ENCODE results near the gene ZIC1. TPM values are rescaled to one million over a fixed set of nuclear protein-coding genes. Genes with fewer than 3 reads are reported as not detected.

ZIC1 gene
- total and polyA plus RNA-seq, 2 donors (not counting 1 experiment from before 2014, with no cell fraction given), result not detected

DNA sequence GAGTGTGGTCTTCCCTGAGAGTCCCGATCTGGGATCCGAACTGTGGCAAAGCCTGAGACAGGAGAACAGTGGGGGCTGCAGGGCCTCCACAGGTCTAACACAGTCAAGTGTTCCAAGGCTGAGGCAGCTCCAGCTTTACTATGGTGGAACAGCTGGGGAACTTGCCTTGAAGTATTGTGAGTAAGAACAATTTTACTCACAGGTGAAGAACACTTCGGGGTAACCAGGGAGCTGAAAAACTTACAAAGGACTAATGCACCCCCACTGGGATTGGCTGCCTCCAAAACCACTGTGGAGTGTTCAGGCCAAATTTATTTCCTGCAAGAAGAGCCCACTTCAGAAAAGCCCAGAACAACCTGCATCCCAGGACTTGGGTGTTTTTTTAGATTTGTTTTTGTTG lies 28.2 kb upstream of the ZIC1 start:
- H3K27me3 ChIP-seq (replicated peaks in 1 of 4; ENCODE audit: control extremely low read depth in 1 of 4, control insufficient read depth in 3 of 4, insufficient read depth in 4 of 4, low read length in 3 of 4), result peaks cover 0 to 49% (median 27%) of the 10 kb centered on the region in 4 experiments
- WGBS (ENCODE audit: insufficient coverage), result 9% methylated on average over 2 of the region's 3 CpGs
- H2AFZ ChIP-seq (ENCODE audit: insufficient read depth, low read depth, low read length, poor library complexity, severe bottlenecking), result no peak overlapping the region
- H3K4me1 ChIP-seq (ENCODE audit: control insufficient read depth in 2 of 2, insufficient read depth in 2 of 2, low read length in 2 of 2), result no peaks in the 10 kb centered on the region
- no peak for TF ChIP-seq EZH2 (IDR thresholded peaks at IDR 0.05; ENCODE audit: borderline replicate concordance, insufficient read depth, low read depth, low read length, poor library complexity, severe bottlenecking)
- no peak for TF ChIP-seq CTCF (IDR thresholded peaks at IDR 0.05)
- no peaks in the 10 kb centered on the region for H3K79me2 ChIP-seq (ENCODE audit: control insufficient read depth, insufficient read depth, low read length)
- POLR2A ChIA-PET, result no interaction called here
- H3K4me3 Mint-ChIP-seq, result no peak overlapping the region
- no peaks in the 10 kb centered on the region for H3K4me1 Mint-ChIP-seq
- peaks cover 80% of the 10 kb centered on the region for H3K27me3 Mint-ChIP-seq
- H4K20me1 ChIP-seq (ENCODE audit: control insufficient read depth, insufficient read depth, low read length, poor library complexity, severe bottlenecking), result no peaks in the 10 kb centered on the region
- ATAC-seq (ENCODE audit: low read depth) (no peak), DNase-seq (no peak)
- intact Hi-C loops (cut with micrococcal nuclease), result no loop called here
- H3K4me2 ChIP-seq (replicated peaks; ENCODE audit: low read depth, low read length, poor library complexity, severe bottlenecking), result no peak overlapping the region
- no peak overlapping the region for H3K9ac ChIP-seq (ENCODE audit: low read length)
- H3K27ac ChIP-seq (ENCODE audit: low read length in 2 of 2), result no peak overlapping the region
- CTCF ChIA-PET, result no interaction called here
- no peak overlapping the region for H3K27ac Mint-ChIP-seq
- no peaks in the 10 kb centered on the region for H3K36me3 ChIP-seq (replicated peaks in 1 of 2; ENCODE audit: control extremely low read depth in 1 of 2, control insufficient read depth in 1 of 2, extremely low read depth in 1 of 2, insufficient read depth in 2 of 2, low read length in 1 of 2)
- peaks cover 0 to 34% (median 0%) of the 10 kb centered on the region in 3 donors for H3K9me3 ChIP-seq (ENCODE audit: control extremely low read depth in 1 of 3, control insufficient read depth in 2 of 3, insufficient read depth in 1 of 3, low read length in 2 of 3)
- no peak overlapping the region for H3K4me3 ChIP-seq (ENCODE audit: control extremely low read depth in 1 of 5, extremely low read depth in 1 of 5, insufficient read depth in 1 of 5, low read depth in 2 of 5, low read length in 4 of 5)
- no peaks in the 10 kb centered on the region for H3K9me3 Mint-ChIP-seq (ENCODE audit: insufficient read depth)

- Histone ChIP-seq H3K9me3 (ENCODE audit: control extremely low read depth in 1 of 3, control insufficient read depth in 2 of 3, insufficient read depth in 1 of 3, low read length in 2 of 3) (peaks cover 0 to 34% (median 0%) of the 10 kb centered on the region in 3 donors), H3K27ac (ENCODE audit: low read length in 2 of 2) (no peak overlapping the region), H2AFZ (ENCODE audit: insufficient read depth, low read depth, low read length, poor library complexity, severe bottlenecking) (no peak overlapping the region), H3K4me3 (ENCODE audit: control extremely low read depth in 1 of 5, extremely low read depth in 1 of 5, insufficient read depth in 1 of 5, low read depth in 2 of 5, low read length in 4 of 5) (no peak overlapping the region), H3K4me2 (replicated peaks; ENCODE audit: low read depth, low read length, poor library complexity, severe bottlenecking) (no peak overlapping the region), H3K4me1 (ENCODE audit: control insufficient read depth in 2 of 2, insufficient read depth in 2 of 2, low read length in 2 of 2) (no peaks in the 10 kb centered on the region), H3K27me3 (replicated peaks in 1 of 4; ENCODE audit: control extremely low read depth in 1 of 4, control insufficient read depth in 3 of 4, insufficient read depth in 4 of 4, low read length in 3 of 4) (peaks cover 0 to 53% (median 30%) of the 10 kb centered on the region in 4 experiments), H3K9ac (ENCODE audit: low read length) (no peak overlapping the region), H3K79me2 (ENCODE audit: control insufficient read depth, insufficient read depth, low read length) (no peaks in the 10 kb centered on the region), H4K20me1 (ENCODE audit: control insufficient read depth, insufficient read depth, low read length, poor library complexity, severe bottlenecking) (no peaks in the 10 kb centered on the region), H3K36me3 (replicated peaks in 1 of 2; ENCODE audit: control extremely low read depth in 1 of 2, control insufficient read depth in 1 of 2, extremely low read depth in 1 of 2, insufficient read depth in 2 of 2, low read length in 1 of 2) (no peaks in the 10 kb centered on the region)
- TF ChIP-seq EZH2 (IDR thresholded peaks at IDR 0.05; ENCODE audit: borderline replicate concordance, insufficient read depth, low read depth, low read length, poor library complexity, severe bottlenecking) (no peak), CTCF (IDR thresholded peaks at IDR 0.05) (no peak)
- no peaks in the 10 kb centered on the region for H3K4me1 Mint-ChIP-seq
- peaks cover 85% of the 10 kb centered on the region for H3K27me3 Mint-ChIP-seq
- DNase-seq, result no peak
- ChIA-PET POLR2A (no interaction called here), CTCF (no interaction called here)
- 17% methylated on average over 4 of the region's 6 CpGs for WGBS (ENCODE audit: insufficient coverage)
- H3K9me3 Mint-ChIP-seq (ENCODE audit: insufficient read depth), result no peaks in the 10 kb centered on the region
- intact Hi-C loops (cut with micrococcal nuclease), result no loop called here
- H3K27ac Mint-ChIP-seq, result no peak overlapping the region
- H3K4me3 Mint-ChIP-seq, result no peak overlapping the region
- no peak for ATAC-seq (ENCODE audit: low read depth)
Measured at GRCh38 chr3:147381596-147381995, 27.6 kb upstream of the ZIC1 start.

Data from B cell (primary cell).